Esophagus muscularis mucosa (tissue), 4 donors: Measurements from ENCODE around the gene ANGPTL4.

Experiments
- CTCF ChIP-seq, 3 experiments: fragments of 200-600 bp in 2 of 3; fragments of 450-650 bp in 1 of 3; sonication (generic) in 2 of 3; IDR thresholded peaks; one replicate each; pipeline ENCODE4 v1.5.1; 2017 to 2019; ENCODE audit warnings: antibody characterized with exemption in 3 of 3, mild to moderate bottlenecking in 2 of 3, moderate library complexity in 1 of 3
- EP300 ChIP-seq: sonication (generic); formaldehyde crosslinking; IDR thresholded peaks from one replicate; pipeline ENCODE4 v1.6.1; 2017; ENCODE audit warnings: antibody characterized with exemption
- POLR2A ChIP-seq: fragments of 450-650 bp; IDR thresholded peaks from one replicate; pipeline ENCODE4 v1.6.1; 2017; ENCODE audit warnings: antibody characterized with exemption, moderate library complexity, mild to moderate bottlenecking, low read depth
- POLR2AphosphoS5 ChIP-seq, 2 donors: sonication (generic); formaldehyde crosslinking; IDR thresholded peaks; one replicate each; pipeline ENCODE4 v1.6.1; 2017; ENCODE audit warnings: antibody characterized with exemption in 2 of 2

GRCh38 chr19:8373867-8374813 lies 10.2 kb downstream of the ANGPTL4 start:
- TF ChIP-seq CTCF (IDR thresholded peaks at IDR 0.05), result no peak
- TF ChIP-seq POLR2A, result no peak
- TF ChIP-seq EP300, result no peak
- peak in 1 of 2 donors; percentile 44 for TF ChIP-seq POLR2AphosphoS5 (IDR thresholded peaks at IDR 0.05)
